ENCODE measurements around the gene PHF19. TPM values are rescaled to one million over a fixed set of nuclear protein-coding genes. Genes with fewer than 3 reads are reported as not detected.

The PHF19 gene
- total RNA-seq, 1 experiment from 2014 or later, result 106 TPM

DNA sequence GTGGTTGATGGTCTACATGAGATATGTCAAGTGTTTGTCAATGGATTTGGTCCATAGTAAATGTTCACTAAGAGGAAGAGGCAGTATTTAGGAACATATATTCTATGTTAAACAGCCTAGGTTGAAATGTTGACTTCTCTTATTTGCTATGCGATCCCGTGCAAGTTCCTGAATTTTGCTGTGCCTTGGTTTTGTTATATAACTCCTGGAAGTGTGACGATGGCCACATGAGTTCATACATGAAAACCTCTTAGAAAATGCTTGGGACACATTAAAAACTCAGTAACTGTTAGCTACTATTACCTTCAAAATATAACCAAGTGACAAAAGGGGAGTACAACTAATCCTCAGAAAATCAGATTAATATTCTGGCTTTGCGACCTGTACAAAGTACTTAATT, 61.9 kb downstream of the PHF19 start:
- DNase-seq (ENCODE audit: low spot score), result no peak

- no peak for DNase-seq (ENCODE audit: low spot score)
These were observed 68.1 kb downstream of the PHF19 start for GRCh38 chr9:120808931-120809330.

GRCh38 chr9:120807607-120808379, 69.2 kb downstream of the PHF19 start:
- DNase-seq (ENCODE audit: low spot score), result no peak

Other genes with a start within 250 kb of the PHF19 start
- 2.3 and 2.4 TPM in 2 replicates for gene MEGF9, start 162.7 kb downstream of the PHF19 start, total RNA-seq (2014; rRNA removed; shearing (Covaris generic))
- 26.7 and 36.2 TPM in 2 replicates for gene FBXW2, start 83.8 kb downstream of the PHF19 start, total RNA-seq (2014; rRNA removed; shearing (Covaris generic))
- 17.4 and 26.5 TPM in 2 replicates for gene PSMD5, start 34.3 kb downstream of the PHF19 start, total RNA-seq (2014; rRNA removed; shearing (Covaris generic))
- 0.41 and 0.73 TPM in 2 replicates for gene TRAF1, start 49.6 kb upstream of the PHF19 start, total RNA-seq (2014; rRNA removed; shearing (Covaris generic))
- gene C5, start 173.1 kb upstream of the PHF19 start, total RNA-seq (2014; rRNA removed; shearing (Covaris generic)), result 0.08 and 0.33 TPM in 2 replicates
- 4.7 and 7.4 TPM in 2 replicates for gene CNTRL, start 197.8 kb upstream of the PHF19 start, total RNA-seq (2014; rRNA removed; shearing (Covaris generic))